K562 (cell line): Measurements from ENCODE around the gene RERE. TPM values are rescaled to one million over a fixed set of nuclear protein-coding genes. Genes with fewer than 3 reads are reported as not detected.

Experiments
- ATAC-seq: fragments of 200-7000 bp; cut with Tn5 transposase; 3 replicates; pipeline ENCODE4 v1.9.1; 2020; ENCODE audit warnings: moderate library complexity
- BruUV-seq: library from RNA; stranded (reverse); fragments of 400-500 nt; replicated peaks from 2 replicates; lab custom pipeline; 2021; lab: Mats Ljungman, UMichigan
- CTCF ChIA-PET: fragments of 300-600 bp; formaldehyde crosslinking; extraction: SDS; loops from one replicate; lab custom pipeline; 2021; ENCODE audit warnings: low intra/inter-chr PET ratio; lab: Yijun Ruan, JAX
- POLR2A ChIA-PET: fragments of 300-600, 350-650 bp; sonication (Branson Sonifier 250); formaldehyde crosslinking; extraction: SDS; loops from one replicate; lab custom pipeline; 2021; ENCODE audit warnings: antibody characterized with exemption, inconsistent platforms; lab: Yijun Ruan, JAX
- DNase-seq, 4 experiments: peaks; one replicate each; pipeline versions ENCODE4 v3.0.0 to v3.0.0-alpha.2; 2011 to 2018; ENCODE audit warnings: low spot score in 3 of 4, mixed read lengths in 3 of 4; ENCODE audit errors: extremely low read depth in 1 of 4
- FAIRE-seq: peaks from 2 replicates; lab custom pipeline; 2011; peaks lifted over from hg19 to GRCh38; lab: Jason Lieb, UNC
- H2AFZ ChIP-seq: 2 replicates; pipeline ENCODE4 v1.6.0; 2011; ENCODE audit warnings: low read depth, low read length, control low read depth, inconsistent platforms
- H3K27ac ChIP-seq: fragments of 200-600 bp; 3 replicates; pipeline ENCODE4 v1.8.0; 2011; ENCODE audit warnings: low read depth, mild to moderate bottlenecking, control low read depth, inconsistent platforms, low read length, moderate library complexity, mixed read lengths; ENCODE audit errors: extremely low read depth
- H3K27me3 ChIP-seq, 2 experiments: fragments of 300-600 bp in 1 of 2; 2 replicates in 1 of 2; 3 replicates in 1 of 2; pipeline versions ENCODE4 v1.6.0 to v1.8.0; 2011; ENCODE audit warnings: inconsistent platforms in 2 of 2, low read length in 2 of 2, mild to moderate bottlenecking in 1 of 2, mixed read lengths in 1 of 2, moderate library complexity in 1 of 2; ENCODE audit not compliant: control insufficient read depth in 2 of 2, insufficient read depth in 2 of 2
- H3K36me3 ChIP-seq: fragments of 300-600 bp; 3 replicates; pipeline ENCODE4 v1.8.0; 2011; ENCODE audit warnings: mild to moderate bottlenecking, low read length, inconsistent platforms; ENCODE audit not compliant: control insufficient read depth, insufficient read depth
- H3K4me1 ChIP-seq, 2 experiments: fragments of 200-600 bp in 1 of 2; replicated peaks in 1 of 2; 2 replicates in 1 of 2; 3 replicates in 1 of 2; pipeline versions ENCODE4 v1.5.1 to v1.8.0; 2011; ENCODE audit warnings: inconsistent platforms in 2 of 2, low read length in 2 of 2, mild to moderate bottlenecking in 1 of 2, mixed read lengths in 1 of 2, moderate library complexity in 1 of 2; ENCODE audit not compliant: control insufficient read depth in 2 of 2, insufficient read depth in 2 of 2
- H3K4me2 ChIP-seq: 2 replicates; pipeline ENCODE4 v1.6.1; 2011; ENCODE audit warnings: low read length, control low read depth, inconsistent platforms, mixed read lengths; ENCODE audit not compliant: insufficient read depth
- H3K4me3 ChIP-seq: fragments of 200-600 bp; sonication (generic), shearing (Covaris generic); 2 replicates; pipeline ENCODE4 v1.5.1; 2016; ENCODE audit warnings: control low read depth, inconsistent platforms
- H3K79me2 ChIP-seq: fragments of 200-600 bp; 3 replicates; pipeline ENCODE4 v1.8.0; 2011; ENCODE audit warnings: low read length, inconsistent platforms; ENCODE audit not compliant: control insufficient read depth, insufficient read depth
- H3K9ac ChIP-seq, 2 experiments: 2 replicates each; pipeline versions ENCODE4 v1.6.0 to v1.6.1; 2011; ENCODE audit warnings: low read depth in 2 of 2, low read length in 2 of 2, control low read depth in 1 of 2, inconsistent platforms in 1 of 2, mild to moderate bottlenecking in 1 of 2, mixed read lengths in 1 of 2; ENCODE audit not compliant: insufficient read depth in 1 of 2
- H3K9me1 ChIP-seq: one replicate; pipeline ENCODE4 v1.6.0; 2011; ENCODE audit warnings: inconsistent platforms, mild to moderate bottlenecking, low read length, moderate library complexity; ENCODE audit not compliant: control insufficient read depth, insufficient read depth
- H3K9me3 ChIP-seq: replicated peaks from 2 replicates; pipeline ENCODE4 v1.5.1; 2011; ENCODE audit warnings: low read depth, low read length, inconsistent platforms; ENCODE audit not compliant: control insufficient read depth, insufficient read depth
- H4K20me1 ChIP-seq: replicated peaks from 2 replicates; pipeline ENCODE4 v1.6.1; 2011; ENCODE audit warnings: low read length, inconsistent platforms, mixed read lengths; ENCODE audit not compliant: control insufficient read depth, insufficient read depth
- CBX2 ChIP-seq: fragments of 200-600 bp; sonication (generic); IDR thresholded peaks from one replicate; pipeline ENCODE4 v1.6.1; 2012; ENCODE audit warnings: mild to moderate bottlenecking, low read length, inconsistent platforms; ENCODE audit not compliant: insufficient read depth, poor library complexity, severe bottlenecking
- DDX20 ChIP-seq: fragments of 450-650 bp; IDR thresholded peaks from 2 replicates; pipeline ENCODE4 v1.6.1; 2016; ENCODE audit warnings: missing genetic modification characterization, low read depth, mild to moderate bottlenecking, missing compliant biosample characterization, moderate library complexity
- HDAC3 ChIP-seq: fragments of 450-650 bp; IDR thresholded peaks from 2 replicates; pipeline ENCODE4 v1.6.1; 2018; ENCODE audit warnings: borderline replicate concordance, mild to moderate bottlenecking, moderate library complexity; ENCODE audit not compliant: partially characterized antibody
- MTA1 ChIP-seq: fragments of 450-650 bp; IDR thresholded peaks from 2 replicates; pipeline ENCODE4 v1.6.1; 2017; ENCODE audit warnings: borderline replicate concordance
- PHTF2 ChIP-seq: fragments of 250-450 bp; sonication (Bioruptor Pico); IDR thresholded peaks from 2 replicates; pipeline ENCODE4 v1.5.0; 2021; ENCODE audit warnings: mild to moderate bottlenecking
- TBL1XR1 ChIP-seq, 2 experiments: IDR thresholded peaks; 2 replicates each; pipeline ENCODE4 v1.6.1; 2012; ENCODE audit warnings: improper control_type of control experiment in 2 of 2, low read length in 2 of 2, mild to moderate bottlenecking in 1 of 2
- ZKSCAN8 ChIP-seq: fragments of 200-800 bp; sonication (Bioruptor generic); IDR thresholded peaks from 2 replicates; pipeline ENCODE4 v1.6.1; 2016; ENCODE audit warnings: missing genetic modification characterization, missing compliant biosample characterization
- WGBS: fragments of 100-300 bp; shearing (Covaris generic); methylation state at CpG from one replicate; pipeline ENCODE4 v1.1.6; 2016; ENCODE audit warnings: low coverage, mixed read lengths; ENCODE audit not compliant: insufficient coverage; ENCODE audit errors: missing lambda C conversion rate; 5-methylcytosine and 5-hydroxymethylcytosine counted together
- in situ Hi-C: fragments of 300-500 bp; cut with MboI; formaldehyde crosslinking; loops from 4 replicates; pipeline ENCODE4 v1.15.0; 2018; ENCODE audit warnings: inconsistent platforms, mixed read lengths
- intact Hi-C: fragments of 100-400 bp; cut with micrococcal nuclease; formaldehyde crosslinking; loops from 2 replicates; pipeline ENCODE4 v1.14.2; 2022
- polyA plus RNA-seq, 8 experiments: library from polyadenylated mRNA; depleted of rRNA in 4 of 8; stranded (reverse) in 5 of 8; unstranded in 3 of 8; fragments of >200 nt; fragmentation: Nextera tagmentation in 2 of 8; fragmentation: Illumina TruSeq in 1 of 8; extraction: Ambion mirVana in 2 of 8; extraction: Trizol in 1 of 8; gene quantifications; 2 replicates each; pipeline versions ENCODE4 v1.2.1 to v1.2.3, GENCODE V29; 2011 to 2014; ENCODE audit warnings: inconsistent platforms in 1 of 8, missing spikeins in 1 of 8
- total RNA-seq, 7 experiments: library from RNA; depleted of rRNA in 6 of 7; stranded (reverse); fragments of >200 nt in 6 of 7; fragmentation: Illumina TruSeq in 2 of 7; extraction: Trizol in 2 of 7; gene quantifications; 2 replicates each; pipeline versions ENCODE4 v1.2.1 to v1.2.3, GENCODE V29; 2011 to 2021; ENCODE audit warnings: low replicate concordance in 1 of 7
- TF ChIP-seq, protein P1 (sequence below): sonication (generic); formaldehyde crosslinking; IDR thresholded peaks from 2 replicates; pipeline ENCODE4 v1.8.0; 2023; ENCODE audit warnings: missing genetic modification reagents, mild to moderate bottlenecking, borderline replicate concordance
- TF ChIP-seq, protein P2 (sequence below): fragments of 250-450 bp; sonication (Bioruptor Pico); IDR thresholded peaks from 2 replicates; pipeline ENCODE4 v1.8.0; 2021; ENCODE audit warnings: moderate library complexity, mild to moderate bottlenecking, inconsistent platforms

Gene RERE
- total and polyA plus RNA-seq, 9 of the 15 experiments (the other 6 are each of a cell fraction or from before 2014, with no cell fraction given): 3.0 to 51.5 (median 13.4) TPM

DNA sequence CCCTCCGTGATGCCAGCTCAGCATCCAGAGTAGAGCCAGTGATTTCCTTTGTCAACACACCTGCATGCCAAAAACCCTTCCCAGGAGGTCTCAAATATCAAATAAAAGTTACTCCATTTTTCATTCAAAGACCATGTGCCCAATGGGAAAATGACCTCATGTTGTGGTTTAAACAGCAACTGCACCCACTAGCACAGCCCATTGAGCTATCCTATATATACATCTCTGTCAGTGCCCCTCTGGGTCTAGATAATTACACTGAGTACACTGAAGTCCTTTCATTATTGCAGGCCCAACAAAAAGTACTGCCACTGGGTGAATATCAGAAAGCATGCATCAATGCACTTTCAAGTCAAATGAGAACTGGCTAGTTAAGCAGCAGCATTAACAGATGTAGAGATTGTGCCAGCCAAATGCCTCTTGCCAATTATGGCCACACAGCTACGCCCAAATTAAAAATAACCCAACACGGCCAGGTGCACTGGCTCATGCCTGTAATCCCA lies 381.8 kb downstream of the RERE start:
- Histone ChIP-seq H3K4me3 (no peak overlapping the region), H3K4me1 (peaks cover 0 to 14% of the 10 kb centered on the region in 2 experiments; a peak in 4 of 5 replicates), H3K9me3 (no peaks in the 10 kb centered on the region), H4K20me1 (0 out of 2 replicates have a peak, but pooled peaks cover 8% of the 10 kb centered on the region), H3K9me1 (no peaks in the 10 kb centered on the region)
- in situ Hi-C loops: no loop called here
- ATAC-seq (no peak), DNase-seq (no peak), FAIRE-seq (no peak)
- BruUV-seq: no TSS peak
- CTCF ChIA-PET: no interaction called here
- 79% methylated on average over 3 of the region's 3 CpGs for WGBS
- TF ChIP-seq, protein P1, sequence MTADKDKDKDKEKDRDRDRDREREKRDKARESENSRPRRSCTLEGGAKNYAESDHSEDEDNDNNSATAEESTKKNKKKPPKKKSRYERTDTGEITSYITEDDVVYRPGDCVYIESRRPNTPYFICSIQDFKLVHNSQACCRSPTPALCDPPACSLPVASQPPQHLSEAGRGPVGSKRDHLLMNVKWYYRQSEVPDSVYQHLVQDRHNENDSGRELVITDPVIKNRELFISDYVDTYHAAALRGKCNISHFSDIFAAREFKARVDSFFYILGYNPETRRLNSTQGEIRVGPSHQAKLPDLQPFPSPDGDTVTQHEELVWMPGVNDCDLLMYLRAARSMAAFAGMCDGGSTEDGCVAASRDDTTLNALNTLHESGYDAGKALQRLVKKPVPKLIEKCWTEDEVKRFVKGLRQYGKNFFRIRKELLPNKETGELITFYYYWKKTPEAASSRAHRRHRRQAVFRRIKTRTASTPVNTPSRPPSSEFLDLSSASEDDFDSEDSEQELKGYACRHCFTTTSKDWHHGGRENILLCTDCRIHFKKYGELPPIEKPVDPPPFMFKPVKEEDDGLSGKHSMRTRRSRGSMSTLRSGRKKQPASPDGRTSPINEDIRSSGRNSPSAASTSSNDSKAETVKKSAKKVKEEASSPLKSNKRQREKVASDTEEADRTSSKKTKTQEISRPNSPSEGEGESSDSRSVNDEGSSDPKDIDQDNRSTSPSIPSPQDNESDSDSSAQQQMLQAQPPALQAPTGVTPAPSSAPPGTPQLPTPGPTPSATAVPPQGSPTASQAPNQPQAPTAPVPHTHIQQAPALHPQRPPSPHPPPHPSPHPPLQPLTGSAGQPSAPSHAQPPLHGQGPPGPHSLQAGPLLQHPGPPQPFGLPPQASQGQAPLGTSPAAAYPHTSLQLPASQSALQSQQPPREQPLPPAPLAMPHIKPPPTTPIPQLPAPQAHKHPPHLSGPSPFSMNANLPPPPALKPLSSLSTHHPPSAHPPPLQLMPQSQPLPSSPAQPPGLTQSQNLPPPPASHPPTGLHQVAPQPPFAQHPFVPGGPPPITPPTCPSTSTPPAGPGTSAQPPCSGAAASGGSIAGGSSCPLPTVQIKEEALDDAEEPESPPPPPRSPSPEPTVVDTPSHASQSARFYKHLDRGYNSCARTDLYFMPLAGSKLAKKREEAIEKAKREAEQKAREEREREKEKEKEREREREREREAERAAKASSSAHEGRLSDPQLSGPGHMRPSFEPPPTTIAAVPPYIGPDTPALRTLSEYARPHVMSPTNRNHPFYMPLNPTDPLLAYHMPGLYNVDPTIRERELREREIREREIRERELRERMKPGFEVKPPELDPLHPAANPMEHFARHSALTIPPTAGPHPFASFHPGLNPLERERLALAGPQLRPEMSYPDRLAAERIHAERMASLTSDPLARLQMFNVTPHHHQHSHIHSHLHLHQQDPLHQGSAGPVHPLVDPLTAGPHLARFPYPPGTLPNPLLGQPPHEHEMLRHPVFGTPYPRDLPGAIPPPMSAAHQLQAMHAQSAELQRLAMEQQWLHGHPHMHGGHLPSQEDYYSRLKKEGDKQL (CRISPR knock-in tag): no peak
- TF ChIP-seq, protein P2, sequence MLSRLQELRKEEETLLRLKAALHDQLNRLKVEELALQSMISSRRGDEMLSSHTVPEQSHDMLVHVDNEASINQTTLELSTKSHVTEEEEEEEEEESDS (CRISPR knock-in tag): no peak
- TF ChIP-seq MTA1 (no peak), TBL1XR1 (IDR thresholded peaks at IDR 0.05; ENCODE audit: low read length in 2 of 2) (no peak), CBX2 (no peak), DDX20 (tag) (no peak), HDAC3 (no peak), PHTF2 (no peak), ZKSCAN8 (CRISPR knock-in tag) (no peak)
- TF ChIP-seq, all 486 proteins: peak for 0
- Histone ChIP-seq H3K27ac (no peak overlapping the region), H3K36me3 (no peaks in the 10 kb centered on the region), H3K27me3 (no peaks in the 10 kb centered on the region), H3K4me2 (no peak overlapping the region), H2AFZ (no peak overlapping the region), H3K9ac (no peak overlapping the region), H3K79me2 (no peaks in the 10 kb centered on the region)
- intact Hi-C loops: no loop called here
- POLR2A ChIA-PET: interaction anchor here (2.0 kb wide), 1 partner anchor 11 kb away, joined by 7 read pairs; no protein-coding TSS in a partner anchor
